GM21360 (cell line): Measurements from ENCODE around the gene TSPAN9.

Experiments used
- ATAC-seq: cut with Tn5 transposase; IDR thresholded peaks from one replicate; pipeline ENCODE4 v1.9.1; 2021; ENCODE audit warnings: mild to moderate bottlenecking, moderate library complexity; ENCODE audit not compliant: unreplicated experiment

Gene TSPAN9

GRCh38 chr12:3137814-3138445 lies 60.8 kb downstream of the TSPAN9 start:
- ATAC-seq, result no peak

- no peak for ATAC-seq
Measured at GRCh38 chr12:3138941-3139511, 61.8 kb downstream of the TSPAN9 start.

- no peak for ATAC-seq
Measured at GRCh38 chr12:3139760-3140159, 62.6 kb downstream of the TSPAN9 start.

GRCh38 chr12:3140284-3140683 lies 63.1 kb downstream of the TSPAN9 start:
- no peak for ATAC-seq

- no peak for ATAC-seq
Measured at GRCh38 chr12:3141339-3142321, 64.5 kb downstream of the TSPAN9 start.

- no peak for ATAC-seq
Measured at GRCh38 chr12:3142386-3142785, 65.2 kb downstream of the TSPAN9 start.

- no peak for ATAC-seq
Measured at GRCh38 chr12:3144495-3144894, 67.3 kb downstream of the TSPAN9 start.

- no peak for ATAC-seq
Measured at GRCh38 chr12:3145033-3145432, 67.9 kb downstream of the TSPAN9 start.

GRCh38 chr12:3145546-3146310 lies 68.5 kb downstream of the TSPAN9 start:
- no peak for ATAC-seq

- ATAC-seq, result no peak
Measured at GRCh38 chr12:3147260-3147659, 70.1 kb downstream of the TSPAN9 start.

- ATAC-seq, result no peak
Measured at GRCh38 chr12:3148366-3149000, 71.3 kb downstream of the TSPAN9 start.

GRCh38 chr12:3149515-3150307 lies 72.5 kb downstream of the TSPAN9 start:
- no peak for ATAC-seq

- ATAC-seq, result no peak
Measured at GRCh38 chr12:3150308-3150670, 73.1 kb downstream of the TSPAN9 start.

- ATAC-seq, result no peak
Measured at GRCh38 chr12:3150931-3151835, 74.0 kb downstream of the TSPAN9 start.

GRCh38 chr12:3152011-3152511 lies 74.9 kb downstream of the TSPAN9 start:
- no peak for ATAC-seq

- ATAC-seq, result no peak
Measured at GRCh38 chr12:3152892-3153291, 75.7 kb downstream of the TSPAN9 start.

- ATAC-seq, result no peak
Measured at GRCh38 chr12:3154006-3154405, 76.8 kb downstream of the TSPAN9 start.

- no peak for ATAC-seq
Measured at GRCh38 chr12:3155702-3156370, 78.7 kb downstream of the TSPAN9 start.
